Measurements from ENCODE around the gene THBS3.

GRCh38 chr1:155202198-155202597 lies 5.5 kb downstream of the THBS3 start:
- no peak for TF ChIP-seq TAF1 (IDR thresholded peaks at IDR 0.05; ENCODE audit: low read depth)
- TF ChIP-seq REST (IDR thresholded peaks at IDR 0.05; ENCODE audit: low read depth): no peak
